Measurements from ENCODE around the gene AP1M2. TPM values are rescaled to one million over a fixed set of nuclear protein-coding genes. Genes with fewer than 3 reads are reported as not detected.

Gene AP1M2
- total RNA-seq, 1 donor from 2014 or later, result 3.6 TPM

DNA sequence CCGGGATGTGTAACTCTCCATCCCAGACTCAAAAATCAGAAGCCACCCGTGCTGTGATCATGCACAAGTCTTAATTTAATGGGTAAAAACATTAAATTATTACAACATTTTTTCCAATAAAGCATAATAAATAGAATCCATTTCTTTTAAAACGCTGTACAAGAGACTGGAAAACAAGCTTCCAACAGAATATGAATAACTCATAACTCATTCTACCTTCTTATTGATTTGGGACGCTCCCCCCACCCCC lies 20.8 kb downstream of the AP1M2 start:
- Mint-ChIP-seq H3K27me3 (ENCODE audit: insufficient read depth, low read depth) (peaks cover 5% of the 10 kb centered on the region), H3K4me3 (peak overlapping the region; percentile 97), H3K36me3 (peaks cover 2% of the 10 kb centered on the region), H3K27ac (peak overlapping the region; percentile 53), H3K9me3 (no peaks in the 10 kb centered on the region), H3K4me1 (peaks cover 40% of the 10 kb centered on the region)
- no peaks in the 10 kb centered on the region for H3K9me3 ChIP-seq (ENCODE audit: low read depth)
- H3K4me2 ChIP-seq, result peak overlapping the region; percentile 96
- no peak for TF ChIP-seq EZH2 (IDR thresholded peaks at IDR 0.05)
- TF ChIP-seq EZH2phosphoT487 (IDR thresholded peaks at IDR 0.05), result no peak
- TF ChIP-seq, protein P1, sequence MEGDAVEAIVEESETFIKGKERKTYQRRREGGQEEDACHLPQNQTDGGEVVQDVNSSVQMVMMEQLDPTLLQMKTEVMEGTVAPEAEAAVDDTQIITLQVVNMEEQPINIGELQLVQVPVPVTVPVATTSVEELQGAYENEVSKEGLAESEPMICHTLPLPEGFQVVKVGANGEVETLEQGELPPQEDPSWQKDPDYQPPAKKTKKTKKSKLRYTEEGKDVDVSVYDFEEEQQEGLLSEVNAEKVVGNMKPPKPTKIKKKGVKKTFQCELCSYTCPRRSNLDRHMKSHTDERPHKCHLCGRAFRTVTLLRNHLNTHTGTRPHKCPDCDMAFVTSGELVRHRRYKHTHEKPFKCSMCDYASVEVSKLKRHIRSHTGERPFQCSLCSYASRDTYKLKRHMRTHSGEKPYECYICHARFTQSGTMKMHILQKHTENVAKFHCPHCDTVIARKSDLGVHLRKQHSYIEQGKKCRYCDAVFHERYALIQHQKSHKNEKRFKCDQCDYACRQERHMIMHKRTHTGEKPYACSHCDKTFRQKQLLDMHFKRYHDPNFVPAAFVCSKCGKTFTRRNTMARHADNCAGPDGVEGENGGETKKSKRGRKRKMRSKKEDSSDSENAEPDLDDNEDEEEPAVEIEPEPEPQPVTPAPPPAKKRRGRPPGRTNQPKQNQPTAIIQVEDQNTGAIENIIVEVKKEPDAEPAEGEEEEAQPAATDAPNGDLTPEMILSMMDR (IDR thresholded peaks at IDR 0.05), result no peak
- H3K4me1 ChIP-seq, result peaks cover 12% of the 10 kb centered on the region
- H3K4me3 ChIP-seq, result peak overlapping the region; percentile 88
- no peak overlapping the region for H3K27ac ChIP-seq
- H3K9ac ChIP-seq, result no peak overlapping the region
- H3K27me3 ChIP-seq, result peaks cover 23% of the 10 kb centered on the region
- peaks cover 48% of the 10 kb centered on the region for H3F3A ChIP-seq (ENCODE audit: low read depth)
- peaks cover 15% of the 10 kb centered on the region for H4K20me1 ChIP-seq (ENCODE audit: low read depth)
- peaks cover 26% of the 10 kb centered on the region for H3K79me2 ChIP-seq (ENCODE audit: low read depth)
- H2AFZ ChIP-seq (replicated peaks), result no peak overlapping the region
- no peaks in the 10 kb centered on the region for H3K36me3 ChIP-seq
- no peak for DNase-seq (ENCODE audit: low spot score)

DNA sequence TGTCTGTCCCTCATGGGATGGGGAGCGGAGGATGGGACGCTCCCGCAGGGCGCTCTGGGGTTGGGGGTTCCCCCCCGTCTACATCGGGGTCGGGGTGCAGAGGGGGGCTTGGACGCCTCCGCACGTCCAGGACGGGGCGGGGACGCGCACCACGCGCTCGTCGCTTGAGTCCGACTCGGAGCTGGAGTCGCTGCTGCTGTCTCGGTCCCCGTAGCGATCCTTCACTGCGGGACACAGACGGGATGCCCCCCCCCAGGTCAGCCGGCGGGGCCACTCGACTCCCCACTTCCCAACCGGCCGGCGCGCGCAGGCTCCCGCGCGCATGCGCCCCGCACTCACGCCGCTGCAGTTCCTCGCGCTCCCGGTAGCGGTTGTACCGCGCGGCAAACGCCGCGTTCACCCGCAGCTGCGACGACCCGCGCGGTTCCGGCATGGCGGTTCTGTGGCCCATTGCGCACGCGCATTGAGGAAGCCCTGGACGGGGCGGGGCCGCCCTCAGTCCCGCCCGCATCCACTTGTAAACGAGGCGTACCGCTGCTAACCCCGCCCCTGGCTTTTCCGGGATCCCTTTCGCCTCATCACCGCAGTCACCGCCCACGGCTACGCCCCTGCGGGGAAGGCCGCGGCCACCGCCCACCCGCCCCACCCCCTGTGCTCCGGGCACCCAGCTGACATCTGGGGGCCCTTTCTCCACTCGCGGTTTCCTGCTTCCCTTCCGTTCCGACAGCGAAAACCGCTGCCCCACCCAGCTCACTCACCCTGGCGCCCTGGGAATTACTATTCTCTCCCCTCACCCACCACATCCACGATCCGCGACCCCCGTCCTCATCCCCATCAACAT lies 21.3 kb downstream of the AP1M2 start, which contains the start of gene KRI1:
KRI1 (minus strand) TSS at position 444 of the 841 bp plus-strand sequence; CDS start at position 433, 11 bp downstream.
- Histone ChIP-seq H3K27me3 (peaks cover 23% of the 10 kb centered on the region), H3K4me3 (peak within 1 kb of the TSS; percentile 88), H3K79me2 (ENCODE audit: low read depth) (peaks cover 26% of the 10 kb centered on the region), H3K9me3 (ENCODE audit: low read depth) (no peaks in the 10 kb centered on the region), H3K27ac (no peak within 1 kb of the TSS), H3F3A (ENCODE audit: low read depth) (peaks cover 48% of the 10 kb centered on the region), H4K20me1 (ENCODE audit: low read depth) (peaks cover 15% of the 10 kb centered on the region), H3K36me3 (no peaks in the 10 kb centered on the region), H3K9ac (peak within 1 kb of the TSS; percentile 42), H3K4me1 (peaks cover 12% of the 10 kb centered on the region), H3K4me2 (peak within 1 kb of the TSS; percentile 96), H2AFZ (replicated peaks) (peak within 1 kb of the TSS; percentile 7)
- peaks cover 5% of the 10 kb centered on the region for H3K27me3 Mint-ChIP-seq (ENCODE audit: insufficient read depth, low read depth)
- H3K4me1 Mint-ChIP-seq, result peaks cover 40% of the 10 kb centered on the region
- H3K4me3 Mint-ChIP-seq, result peak within 1 kb of the TSS; percentile 97
- TF ChIP-seq, protein P1 (IDR thresholded peaks at IDR 0.05), result peak; percentile 35
- TF ChIP-seq EZH2 (IDR thresholded peaks at IDR 0.05), result no peak
- no peak for TF ChIP-seq EZH2phosphoT487 (IDR thresholded peaks at IDR 0.05)
- no peaks in the 10 kb centered on the region for H3K9me3 Mint-ChIP-seq
- peaks cover 2% of the 10 kb centered on the region for H3K36me3 Mint-ChIP-seq
- peak within 1 kb of the TSS; percentile 94 for H3K27ac Mint-ChIP-seq
- peak; percentile 99 for DNase-seq (ENCODE audit: low spot score)

DNA sequence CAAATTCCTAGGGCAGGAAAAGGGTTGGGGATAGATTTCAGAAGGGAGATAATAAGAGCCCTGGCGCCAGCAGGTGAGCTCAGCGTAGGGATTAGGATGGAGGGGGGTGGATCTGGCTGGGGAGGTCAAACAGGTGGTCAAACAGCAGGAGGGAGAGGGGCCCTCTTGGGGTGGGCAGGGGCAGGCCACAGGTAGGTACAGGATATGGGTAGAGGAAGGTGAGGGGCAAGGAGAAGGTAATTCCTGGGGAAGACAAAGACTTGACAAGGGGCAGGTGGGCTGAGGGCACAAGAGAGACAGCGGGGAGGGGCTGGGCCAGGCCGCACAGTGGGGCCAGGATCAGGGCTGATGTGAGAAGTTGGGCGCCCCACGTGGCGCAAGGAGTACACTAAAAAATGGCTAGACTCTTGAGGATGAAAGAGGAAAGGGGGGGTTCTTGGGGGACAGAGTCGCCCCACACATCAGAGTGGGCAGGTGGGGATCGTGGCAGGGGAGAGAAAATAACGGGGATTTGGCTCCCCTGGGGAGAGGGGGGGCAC lies 22.0 kb downstream of the AP1M2 start:
- Mint-ChIP-seq H3K27ac (peak overlapping the region; percentile 94), H3K9me3 (no peaks in the 10 kb centered on the region), H3K4me1 (peaks cover 39% of the 10 kb centered on the region), H3K27me3 (ENCODE audit: insufficient read depth, low read depth) (peaks cover 5% of the 10 kb centered on the region), H3K4me3 (peak overlapping the region; percentile 97), H3K36me3 (peaks cover 4% of the 10 kb centered on the region)
- DNase-seq (ENCODE audit: low spot score), result peak; percentile 81
- Histone ChIP-seq H3K79me2 (ENCODE audit: low read depth) (peaks cover 26% of the 10 kb centered on the region), H3K4me2 (peak overlapping the region; percentile 96), H3F3A (ENCODE audit: low read depth) (peaks cover 47% of the 10 kb centered on the region), H3K36me3 (no peaks in the 10 kb centered on the region), H3K9me3 (ENCODE audit: low read depth) (no peaks in the 10 kb centered on the region), H3K4me1 (peaks cover 12% of the 10 kb centered on the region), H3K27me3 (peaks cover 23% of the 10 kb centered on the region), H2AFZ (replicated peaks) (peak overlapping the region; percentile 7), H3K9ac (peak overlapping the region; percentile 42), H3K27ac (no peak overlapping the region), H3K4me3 (peak overlapping the region; percentile 88), H4K20me1 (ENCODE audit: low read depth) (peaks cover 15% of the 10 kb centered on the region)
- no peak for TF ChIP-seq EZH2phosphoT487 (IDR thresholded peaks at IDR 0.05)
- TF ChIP-seq, protein P1 (IDR thresholded peaks at IDR 0.05), result peak; percentile 43
